ENCODE data around the gene IRF7. TPM values are rescaled to one million over a fixed set of nuclear protein-coding genes. Genes with fewer than 3 reads are reported as not detected.
"Not testable (repeated sequence)": the region's sequence is repeated elsewhere in the genome, so short reads cannot be mapped to it uniquely, and the experiment has no call there.

The IRF7 gene
- total RNA-seq, 1 experiment from 2014 or later = 80.8 TPM

DNA sequence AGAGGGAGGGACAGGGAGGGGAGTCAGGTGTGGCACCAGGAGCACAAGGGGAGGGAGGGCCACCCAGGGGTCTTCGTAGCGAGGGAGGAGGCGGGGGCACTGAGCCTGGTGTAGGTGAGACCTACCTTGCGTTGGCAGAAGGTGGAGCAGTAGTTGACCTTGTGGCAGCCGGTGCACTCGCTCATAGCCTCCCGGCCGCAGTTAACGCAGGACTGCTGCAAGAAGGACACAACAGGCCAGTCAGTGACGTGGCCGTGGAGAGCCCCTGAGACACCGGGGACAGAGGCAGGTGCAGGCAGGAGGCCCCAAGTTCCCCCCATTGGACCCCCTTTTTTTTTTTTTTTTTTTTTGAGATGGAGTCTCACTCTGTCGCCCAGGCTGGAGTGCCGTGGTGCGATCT lies 38.1 kb upstream of the IRF7 start:
- ChIA-PET CTCF (no interaction called here), POLR2A (ENCODE audit: unreplicated experiment) (no interaction called here)
- DNase-seq = no peak
- ATAC-seq = no peak
- Histone ChIP-seq H3K79me2 (ENCODE audit: low read length) (no peaks in the 10 kb centered on the region), H3K4me1 (ENCODE audit: insufficient read depth, low read length) (no peaks in the 10 kb centered on the region), H3F3A (ENCODE audit: low read length, unreplicated experiment) (no peaks in the 10 kb centered on the region), H3K36me3 (ENCODE audit: low read depth, low read length) (no peaks in the 10 kb centered on the region), H3K4me3 (ENCODE audit: low read length) (no peak overlapping the region), H3K9me2 (replicated peaks; ENCODE audit: low read length) (no peaks in the 10 kb centered on the region), H3K9ac (ENCODE audit: low read length) (no peak overlapping the region), H3K9me3 (ENCODE audit: low read length) (no peaks in the 10 kb centered on the region), H3K27me3 (ENCODE audit: low read length) (no peaks in the 10 kb centered on the region), H4K20me1 (ENCODE audit: low read length) (no peaks in the 10 kb centered on the region), H2AFZ (ENCODE audit: low read length) (no peak overlapping the region), H3K4me2 (ENCODE audit: low read length) (no peak overlapping the region), H3K27ac (ENCODE audit: low read length) (no peak overlapping the region)
- TF ChIP-seq EZH2 (IDR thresholded peaks at IDR 0.05; ENCODE audit: low read length, unreplicated experiment) = no peak
- TF ChIP-seq, protein P1, sequence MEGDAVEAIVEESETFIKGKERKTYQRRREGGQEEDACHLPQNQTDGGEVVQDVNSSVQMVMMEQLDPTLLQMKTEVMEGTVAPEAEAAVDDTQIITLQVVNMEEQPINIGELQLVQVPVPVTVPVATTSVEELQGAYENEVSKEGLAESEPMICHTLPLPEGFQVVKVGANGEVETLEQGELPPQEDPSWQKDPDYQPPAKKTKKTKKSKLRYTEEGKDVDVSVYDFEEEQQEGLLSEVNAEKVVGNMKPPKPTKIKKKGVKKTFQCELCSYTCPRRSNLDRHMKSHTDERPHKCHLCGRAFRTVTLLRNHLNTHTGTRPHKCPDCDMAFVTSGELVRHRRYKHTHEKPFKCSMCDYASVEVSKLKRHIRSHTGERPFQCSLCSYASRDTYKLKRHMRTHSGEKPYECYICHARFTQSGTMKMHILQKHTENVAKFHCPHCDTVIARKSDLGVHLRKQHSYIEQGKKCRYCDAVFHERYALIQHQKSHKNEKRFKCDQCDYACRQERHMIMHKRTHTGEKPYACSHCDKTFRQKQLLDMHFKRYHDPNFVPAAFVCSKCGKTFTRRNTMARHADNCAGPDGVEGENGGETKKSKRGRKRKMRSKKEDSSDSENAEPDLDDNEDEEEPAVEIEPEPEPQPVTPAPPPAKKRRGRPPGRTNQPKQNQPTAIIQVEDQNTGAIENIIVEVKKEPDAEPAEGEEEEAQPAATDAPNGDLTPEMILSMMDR (conservative IDR thresholded peaks at IDR 0.05; ENCODE audit: low read depth, low read length) = no peak
- no peak for TF ChIP-seq EZH2phosphoT487 (IDR thresholded peaks at IDR 0.05; ENCODE audit: borderline replicate concordance, low read length)
- intact Hi-C loops (cut with micrococcal nuclease) = no loop called here
- BruUV-seq (replicated peaks) = no TSS peak

DNA sequence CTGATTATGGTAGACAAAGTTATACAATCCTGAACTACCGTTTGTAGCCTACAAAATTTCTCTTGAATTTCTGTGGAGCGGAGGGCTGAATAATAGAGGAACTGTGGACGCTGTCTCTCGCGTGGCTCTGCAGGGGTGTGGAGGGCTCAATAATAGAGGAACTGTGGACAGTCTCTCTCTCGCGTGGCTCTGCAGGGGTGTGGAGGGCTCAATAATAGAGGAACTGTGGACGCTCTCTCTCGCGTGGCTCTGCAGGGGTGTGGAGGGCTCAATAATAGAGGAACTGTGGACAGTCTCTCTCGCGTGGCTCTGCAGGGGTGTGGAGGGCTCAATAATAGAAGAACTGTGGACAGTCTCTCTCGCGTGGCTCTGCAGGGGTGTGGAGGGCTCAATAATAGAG lies 37.4 kb upstream of the IRF7 start:
- POLR2A ChIA-PET (ENCODE audit: unreplicated experiment); H2AFZ ChIP-seq (ENCODE audit: low read length); H3K9me2 ChIP-seq (replicated peaks; ENCODE audit: low read length); CTCF ChIA-PET; H3K27me3 ChIP-seq (ENCODE audit: low read length); H3K9me3 ChIP-seq (ENCODE audit: low read length); intact Hi-C loops (cut with micrococcal nuclease); H3K9ac ChIP-seq (ENCODE audit: low read length); DNase-seq; H4K20me1 ChIP-seq (ENCODE audit: low read length); H3K79me2 ChIP-seq (ENCODE audit: low read length); H3K4me1 ChIP-seq (ENCODE audit: insufficient read depth, low read length); H3K4me2 ChIP-seq (ENCODE audit: low read length); H3K36me3 ChIP-seq (ENCODE audit: low read depth, low read length); H3F3A ChIP-seq (ENCODE audit: low read length, unreplicated experiment); ATAC-seq; H3K4me3 ChIP-seq (ENCODE audit: low read length); H3K27ac ChIP-seq (ENCODE audit: low read length); BruUV-seq (replicated peaks): not testable (repeated sequence)

- DNase-seq = no peak
- ChIA-PET POLR2A (ENCODE audit: unreplicated experiment) (no interaction called here), CTCF (no interaction called here)
- Histone ChIP-seq H4K20me1 (ENCODE audit: low read length) (no peaks in the 10 kb centered on the region), H3K4me2 (ENCODE audit: low read length) (no peak overlapping the region), H3K4me3 (ENCODE audit: low read length) (no peak overlapping the region), H3K27me3 (ENCODE audit: low read length) (no peaks in the 10 kb centered on the region), H3K9me2 (replicated peaks; ENCODE audit: low read length) (no peaks in the 10 kb centered on the region), H3K9ac (ENCODE audit: low read length) (no peak overlapping the region), H3K4me1 (ENCODE audit: insufficient read depth, low read length) (no peaks in the 10 kb centered on the region), H3K79me2 (ENCODE audit: low read length) (no peaks in the 10 kb centered on the region), H2AFZ (ENCODE audit: low read length) (no peak overlapping the region), H3K9me3 (ENCODE audit: low read length) (no peaks in the 10 kb centered on the region), H3K27ac (ENCODE audit: low read length) (no peak overlapping the region), H3K36me3 (ENCODE audit: low read depth, low read length) (no peaks in the 10 kb centered on the region), H3F3A (ENCODE audit: low read length, unreplicated experiment) (no peaks in the 10 kb centered on the region)
- no TSS peak for BruUV-seq (replicated peaks)
- intact Hi-C loops (cut with micrococcal nuclease) = no loop called here
- no peak for ATAC-seq
- TF ChIP-seq EZH2 (IDR thresholded peaks at IDR 0.05; ENCODE audit: low read length, unreplicated experiment) = no peak
- TF ChIP-seq, protein P1 (conservative IDR thresholded peaks at IDR 0.05; ENCODE audit: low read depth, low read length) = no peak
- no peak for TF ChIP-seq EZH2phosphoT487 (IDR thresholded peaks at IDR 0.05; ENCODE audit: borderline replicate concordance, low read length)
Observed at GRCh38 chr11:650482-650881, 34.7 kb upstream of the IRF7 start.

DNA sequence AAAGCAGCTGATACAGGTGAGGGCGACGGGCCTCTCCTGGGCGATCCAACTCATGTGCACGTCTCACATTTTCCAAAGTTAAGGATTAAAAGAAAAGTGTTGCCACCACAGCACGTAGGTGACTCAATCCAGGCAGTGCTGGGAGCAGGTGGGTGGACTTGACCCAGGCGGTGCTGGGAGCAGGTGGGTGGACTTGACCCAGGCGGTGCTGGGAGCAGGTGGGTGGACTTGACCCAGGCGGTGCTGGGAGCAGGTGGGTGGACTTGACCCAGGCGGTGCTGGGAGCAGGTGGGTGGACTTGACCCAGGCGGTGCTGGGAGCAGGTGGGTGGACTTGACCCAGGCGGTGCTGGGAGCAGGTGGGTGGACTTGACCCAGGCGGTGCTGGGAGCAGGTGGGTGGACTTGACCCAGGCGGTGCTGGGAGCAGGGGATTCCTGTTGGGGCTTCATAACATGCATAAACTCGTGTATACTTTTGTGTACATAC lies 32.0 kb upstream of the IRF7 start:
- H3K9ac ChIP-seq (ENCODE audit: low read length); H3F3A ChIP-seq (ENCODE audit: low read length, unreplicated experiment); H3K27me3 ChIP-seq (ENCODE audit: low read length); POLR2A ChIA-PET (ENCODE audit: unreplicated experiment); DNase-seq; H3K4me3 ChIP-seq (ENCODE audit: low read length); H2AFZ ChIP-seq (ENCODE audit: low read length); ATAC-seq; BruUV-seq (replicated peaks); H3K9me2 ChIP-seq (replicated peaks; ENCODE audit: low read length); H3K27ac ChIP-seq (ENCODE audit: low read length); H4K20me1 ChIP-seq (ENCODE audit: low read length); H3K79me2 ChIP-seq (ENCODE audit: low read length); H3K9me3 ChIP-seq (ENCODE audit: low read length); H3K36me3 ChIP-seq (ENCODE audit: low read depth, low read length); H3K4me1 ChIP-seq (ENCODE audit: insufficient read depth, low read length); H3K4me2 ChIP-seq (ENCODE audit: low read length); CTCF ChIA-PET; intact Hi-C loops (cut with micrococcal nuclease): not testable (repeated sequence)
